OCI-LY1 (cell line): ENCODE data around the gene SYCN.

Experiments used
- H2AFZ ChIP-seq: fragments of 200-600 bp; sonication (generic), shearing (Covaris generic); 2 replicates; pipeline ENCODE4 v1.6.0; 2014; ENCODE audit warnings: antibody characterized with exemption, mild to moderate bottlenecking, low read length
- H3F3A ChIP-seq: fragments of 200-600 bp; sonication (generic), shearing (Covaris generic); 2 replicates; pipeline ENCODE4 v1.6.0; 2014; ENCODE audit warnings: mild to moderate bottlenecking, antibody characterized with exemption, low read length, moderate library complexity; ENCODE audit not compliant: insufficient read depth
- H3K27ac ChIP-seq: fragments of 200-600 bp; sonication (generic); 2 replicates; pipeline ENCODE4 v1.5.1; 2014; ENCODE audit warnings: low read length, mixed run types, mild to moderate bottlenecking, low read depth; ENCODE audit not compliant: poor library complexity, severe bottlenecking
- H3K27me3 ChIP-seq: fragments of 200-600 bp; sonication (generic); 2 replicates; pipeline ENCODE4 v1.6.0; 2014; ENCODE audit warnings: antibody characterized with exemption, mild to moderate bottlenecking, low read length, moderate library complexity; ENCODE audit not compliant: insufficient read depth
- H3K36me3 ChIP-seq: fragments of 200-600 bp; sonication (generic); 2 replicates; pipeline ENCODE4 v1.6.1; 2014; ENCODE audit warnings: mild to moderate bottlenecking, antibody characterized with exemption, low read length, moderate library complexity, mixed read lengths; ENCODE audit not compliant: insufficient read depth
- H3K4me1 ChIP-seq: fragments of 200-600 bp; sonication (generic); 2 replicates; pipeline ENCODE4 v1.5.1; 2014; ENCODE audit warnings: mild to moderate bottlenecking, low read length, moderate library complexity; ENCODE audit not compliant: insufficient read depth, severe bottlenecking
- H3K4me2 ChIP-seq: fragments of 200-600 bp; sonication (generic), shearing (Covaris generic); 2 replicates; pipeline ENCODE4 v1.6.1; 2014; ENCODE audit warnings: low read length
- H3K4me3 ChIP-seq: fragments of 200-600 bp; sonication (generic); 2 replicates; pipeline ENCODE4 v1.5.1; 2014; ENCODE audit warnings: low read length, low read depth, mild to moderate bottlenecking, mixed read lengths; ENCODE audit not compliant: poor library complexity, severe bottlenecking
- H3K79me2 ChIP-seq: fragments of 200-600 bp; shearing (Covaris generic); 2 replicates; pipeline ENCODE4 v1.6.1; 2016; ENCODE audit warnings: mixed run types, low read length, mixed read lengths; ENCODE audit not compliant: insufficient read depth
- H3K9ac ChIP-seq: fragments of 200-600 bp; sonication (generic), shearing (Covaris generic); 2 replicates; pipeline ENCODE4 v1.6.1; 2014; ENCODE audit warnings: mild to moderate bottlenecking, low read length, mixed read lengths
- H3K9me2 ChIP-seq: fragments of 200-600 bp; sonication (generic), shearing (Covaris generic); 2 replicates; pipeline ENCODE4 v1.6.1; 2014; ENCODE audit warnings: low read depth, mild to moderate bottlenecking, low read length, mixed read lengths
- H3K9me3 ChIP-seq: fragments of 200-600 bp; shearing (Covaris generic); 2 replicates; pipeline ENCODE4 v1.6.1; 2014; ENCODE audit warnings: low read length, mixed read lengths
- H4K20me1 ChIP-seq: fragments of 200-600 bp; sonication (generic), shearing (Covaris generic); 2 replicates; pipeline ENCODE4 v1.6.0; 2016; ENCODE audit warnings: mild to moderate bottlenecking, low read length; ENCODE audit not compliant: insufficient read depth
- EZH2 ChIP-seq: fragments of 200-600 bp; sonication (generic), shearing (Covaris generic); IDR thresholded peaks from 2 replicates; pipeline ENCODE4 v1.8.0; 2017; ENCODE audit warnings: borderline replicate concordance, mixed run types, mild to moderate bottlenecking, antibody characterized with exemption, low read length, moderate library complexity, mixed read lengths
- TF ChIP-seq, protein P1 (sequence below): fragments of 200-600 bp; sonication (generic), shearing (Covaris generic); IDR thresholded peaks from 2 replicates; pipeline ENCODE4 v1.5.1; 2017; ENCODE audit warnings: mild to moderate bottlenecking, antibody characterized with exemption, low read length, moderate library complexity, mixed read lengths

The SYCN gene

GRCh38 chr19:39163621-39164020, 40.4 kb downstream of the SYCN start:
- Histone ChIP-seq H3K4me1 (no peaks in the 10 kb centered on the region), H3K4me3 (no peak overlapping the region), H3K9ac (no peak overlapping the region), H3K27ac (no peak overlapping the region), H3K79me2 (no peaks in the 10 kb centered on the region), H3K9me3 (no peaks in the 10 kb centered on the region), H4K20me1 (no peaks in the 10 kb centered on the region), H3K36me3 (no peaks in the 10 kb centered on the region), H3K27me3 (no peaks in the 10 kb centered on the region), H3K4me2 (no peak overlapping the region), H3K9me2 (no peaks in the 10 kb centered on the region), H3F3A (no peaks in the 10 kb centered on the region), H2AFZ (no peak overlapping the region)
- TF ChIP-seq, protein P1, sequence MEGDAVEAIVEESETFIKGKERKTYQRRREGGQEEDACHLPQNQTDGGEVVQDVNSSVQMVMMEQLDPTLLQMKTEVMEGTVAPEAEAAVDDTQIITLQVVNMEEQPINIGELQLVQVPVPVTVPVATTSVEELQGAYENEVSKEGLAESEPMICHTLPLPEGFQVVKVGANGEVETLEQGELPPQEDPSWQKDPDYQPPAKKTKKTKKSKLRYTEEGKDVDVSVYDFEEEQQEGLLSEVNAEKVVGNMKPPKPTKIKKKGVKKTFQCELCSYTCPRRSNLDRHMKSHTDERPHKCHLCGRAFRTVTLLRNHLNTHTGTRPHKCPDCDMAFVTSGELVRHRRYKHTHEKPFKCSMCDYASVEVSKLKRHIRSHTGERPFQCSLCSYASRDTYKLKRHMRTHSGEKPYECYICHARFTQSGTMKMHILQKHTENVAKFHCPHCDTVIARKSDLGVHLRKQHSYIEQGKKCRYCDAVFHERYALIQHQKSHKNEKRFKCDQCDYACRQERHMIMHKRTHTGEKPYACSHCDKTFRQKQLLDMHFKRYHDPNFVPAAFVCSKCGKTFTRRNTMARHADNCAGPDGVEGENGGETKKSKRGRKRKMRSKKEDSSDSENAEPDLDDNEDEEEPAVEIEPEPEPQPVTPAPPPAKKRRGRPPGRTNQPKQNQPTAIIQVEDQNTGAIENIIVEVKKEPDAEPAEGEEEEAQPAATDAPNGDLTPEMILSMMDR, result no peak
- TF ChIP-seq EZH2, result no peak

GRCh38 chr19:39162441-39163043, 41.5 kb downstream of the SYCN start:
- no peaks in the 10 kb centered on the region for H3K36me3 ChIP-seq
- H3K79me2 ChIP-seq, result no peaks in the 10 kb centered on the region
- no peak overlapping the region for H3K27ac ChIP-seq
- H3K9me3 ChIP-seq, result no peaks in the 10 kb centered on the region
- H3K27me3 ChIP-seq, result no peaks in the 10 kb centered on the region
- no peaks in the 10 kb centered on the region for H3K9me2 ChIP-seq
- no peak overlapping the region for H3K4me3 ChIP-seq
- H3K9ac ChIP-seq, result no peak overlapping the region
- H2AFZ ChIP-seq, result no peak overlapping the region
- H3F3A ChIP-seq, result no peaks in the 10 kb centered on the region
- H4K20me1 ChIP-seq, result no peaks in the 10 kb centered on the region
- H3K4me2 ChIP-seq, result no peak overlapping the region
- TF ChIP-seq, protein P1, result no peak
- no peak for TF ChIP-seq EZH2
- H3K4me1 ChIP-seq, result no peaks in the 10 kb centered on the region

DNA sequence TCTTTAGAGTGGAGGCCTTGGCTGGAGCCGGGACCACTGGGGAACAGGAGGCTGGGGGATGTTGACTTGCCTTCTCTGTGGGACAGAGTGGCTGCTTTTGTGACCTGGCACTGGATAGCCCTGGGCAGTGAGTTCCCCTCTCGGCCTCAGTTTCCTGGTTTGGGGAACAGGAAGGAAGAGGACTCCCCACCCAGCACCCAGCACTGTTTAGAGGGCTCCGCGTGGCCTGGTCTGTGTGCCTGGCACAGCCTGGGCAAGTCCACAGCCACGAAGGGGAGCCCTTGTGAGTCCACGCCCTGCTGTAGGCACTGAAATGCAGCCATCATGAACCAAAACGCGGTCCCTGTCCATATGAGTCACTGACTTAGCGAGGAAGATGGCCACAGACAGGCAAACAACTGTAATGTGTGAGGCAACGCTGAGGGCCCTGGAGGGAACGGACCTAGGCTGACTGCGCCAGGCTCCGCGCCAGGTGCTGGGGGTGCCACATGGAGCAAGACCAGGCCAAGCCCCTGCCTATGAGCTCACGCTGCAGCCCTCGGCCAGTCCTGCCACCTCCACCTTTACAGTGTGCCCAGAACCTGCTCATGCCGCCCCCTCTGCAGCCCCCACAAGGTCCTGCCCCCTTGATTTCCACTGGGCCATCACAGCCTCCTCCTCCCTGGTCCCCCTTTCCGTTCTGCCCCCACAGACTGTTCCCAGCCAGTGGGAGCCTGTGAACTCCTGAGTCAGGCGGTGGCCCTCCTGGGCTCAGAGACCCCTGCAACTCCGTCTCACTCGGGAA, 43.0 kb downstream of the SYCN start:
- H3K27me3 ChIP-seq, result no peaks in the 10 kb centered on the region
- H3K9me3 ChIP-seq, result no peaks in the 10 kb centered on the region
- H3K4me2 ChIP-seq, result no peak overlapping the region
- TF ChIP-seq EZH2, result no peak
- TF ChIP-seq, protein P1, result no peak
- no peaks in the 10 kb centered on the region for H3K36me3 ChIP-seq
- no peak overlapping the region for H3K9ac ChIP-seq
- H3K79me2 ChIP-seq, result no peaks in the 10 kb centered on the region
- no peaks in the 10 kb centered on the region for H3K9me2 ChIP-seq
- H4K20me1 ChIP-seq, result no peaks in the 10 kb centered on the region
- no peak overlapping the region for H2AFZ ChIP-seq
- H3K27ac ChIP-seq, result no peak overlapping the region
- no peak overlapping the region for H3K4me3 ChIP-seq
- H3K4me1 ChIP-seq, result no peaks in the 10 kb centered on the region
- H3F3A ChIP-seq, result no peaks in the 10 kb centered on the region
